Progenitor cell of endocrine pancreas (in vitro differentiated cells): ENCODE results near the gene RNU6-9. TPM values are rescaled to one million over a fixed set of nuclear protein-coding genes. Genes with fewer than 3 reads are reported as not detected.
A peak's percentile ranks its signal among the peaks of the same experiment; 100 is the strongest.

Source experiments
- DNase-seq: peaks from one replicate; pipeline ENCODE4 v3.0.0; 2021; ENCODE audit warnings: low spot score; ENCODE audit not compliant: unreplicated experiment
- H3K27ac Mint-ChIP-seq: 2 replicates; pipeline ENCODE4 v1.8.0; 2021; ENCODE audit warnings: mild to moderate bottlenecking, moderate library complexity, mixed read lengths
- H3K27me3 Mint-ChIP-seq: 2 replicates; pipeline ENCODE4 v1.8.0; 2021; ENCODE audit warnings: mixed read lengths
- H3K36me3 Mint-ChIP-seq: 2 replicates; pipeline ENCODE4 v1.8.0; 2022; ENCODE audit warnings: mixed read lengths; ENCODE audit not compliant: insufficient read depth
- H3K4me1 Mint-ChIP-seq: 2 replicates; pipeline ENCODE4 v1.8.0; 2021; ENCODE audit warnings: low read depth, mixed read lengths
- H3K4me3 Mint-ChIP-seq: 2 replicates; pipeline ENCODE4 v1.8.0; 2021; ENCODE audit warnings: low read depth, mild to moderate bottlenecking, moderate library complexity, mixed read lengths
- H3K9me3 Mint-ChIP-seq: 2 replicates; pipeline ENCODE4 v1.8.0; 2021; ENCODE audit warnings: low read depth, mixed read lengths
- total RNA-seq: library from RNA; stranded (reverse); gene quantifications from 2 replicates; pipeline ENCODE4 v1.2.1, GENCODE V29; 2021
- TF ChIP-seq, protein P1 (sequence below): fragments of 200-600 bp; sonication (generic); IDR thresholded peaks from one replicate; pipeline ENCODE4 v1.5.0; 2021; ENCODE audit warnings: antibody characterized with exemption, mild to moderate bottlenecking; ENCODE audit not compliant: unreplicated experiment

RNU6-9 gene
- total RNA-seq, 1 donor from 2014 or later = not detected

DNA sequence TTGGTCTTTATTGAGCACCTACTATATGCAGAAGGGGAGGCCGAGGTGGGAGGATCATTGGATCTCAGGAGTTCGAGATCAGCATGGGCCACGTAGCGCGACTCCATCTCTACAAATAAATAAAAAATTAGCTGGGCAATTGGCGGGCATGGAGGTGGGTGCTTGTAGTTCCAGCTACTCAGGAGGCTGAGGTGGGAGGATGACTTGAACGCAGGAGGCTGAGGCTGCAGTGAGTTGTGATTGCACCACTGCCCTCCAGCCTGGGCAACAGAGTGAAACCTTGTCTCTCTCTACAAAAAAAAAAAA is 30.0 kb upstream of the RNU6-9 start:
- Mint-ChIP-seq H3K27ac (peak overlapping the region; percentile 73), H3K36me3 (peaks cover 8% of the 10 kb centered on the region), H3K4me3 (no peak overlapping the region), H3K4me1 (no peaks in the 10 kb centered on the region), H3K27me3 (peaks cover 21% of the 10 kb centered on the region), H3K9me3 (no peaks in the 10 kb centered on the region)
- TF ChIP-seq, protein P1, sequence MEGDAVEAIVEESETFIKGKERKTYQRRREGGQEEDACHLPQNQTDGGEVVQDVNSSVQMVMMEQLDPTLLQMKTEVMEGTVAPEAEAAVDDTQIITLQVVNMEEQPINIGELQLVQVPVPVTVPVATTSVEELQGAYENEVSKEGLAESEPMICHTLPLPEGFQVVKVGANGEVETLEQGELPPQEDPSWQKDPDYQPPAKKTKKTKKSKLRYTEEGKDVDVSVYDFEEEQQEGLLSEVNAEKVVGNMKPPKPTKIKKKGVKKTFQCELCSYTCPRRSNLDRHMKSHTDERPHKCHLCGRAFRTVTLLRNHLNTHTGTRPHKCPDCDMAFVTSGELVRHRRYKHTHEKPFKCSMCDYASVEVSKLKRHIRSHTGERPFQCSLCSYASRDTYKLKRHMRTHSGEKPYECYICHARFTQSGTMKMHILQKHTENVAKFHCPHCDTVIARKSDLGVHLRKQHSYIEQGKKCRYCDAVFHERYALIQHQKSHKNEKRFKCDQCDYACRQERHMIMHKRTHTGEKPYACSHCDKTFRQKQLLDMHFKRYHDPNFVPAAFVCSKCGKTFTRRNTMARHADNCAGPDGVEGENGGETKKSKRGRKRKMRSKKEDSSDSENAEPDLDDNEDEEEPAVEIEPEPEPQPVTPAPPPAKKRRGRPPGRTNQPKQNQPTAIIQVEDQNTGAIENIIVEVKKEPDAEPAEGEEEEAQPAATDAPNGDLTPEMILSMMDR = no peak
- no peak for DNase-seq

DNA sequence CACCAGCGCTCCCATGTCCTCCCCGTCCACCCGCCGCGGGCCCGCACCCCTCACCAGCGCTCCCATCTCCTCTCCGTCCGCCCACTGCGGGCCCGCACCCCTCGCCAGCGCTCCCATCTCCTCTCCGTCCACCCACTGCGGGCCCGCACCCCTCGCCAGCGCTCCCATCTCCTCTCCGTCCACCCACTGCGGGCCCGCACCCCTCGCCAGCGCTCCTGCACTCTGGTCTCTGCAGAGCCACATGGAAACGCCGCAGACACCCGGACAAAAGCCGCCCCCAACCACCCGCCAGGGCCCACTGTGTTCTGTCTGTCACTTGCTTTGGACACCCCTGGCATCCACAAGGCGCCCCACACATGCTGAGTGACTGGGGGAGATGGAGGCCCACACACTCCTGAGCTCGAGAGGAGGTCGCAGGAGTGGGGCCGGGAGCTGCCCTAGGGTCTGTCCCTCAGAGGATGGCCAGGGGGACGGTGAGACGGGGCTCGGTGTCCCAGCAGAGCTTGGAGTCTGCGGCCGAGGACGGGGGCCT is 26.4 kb upstream of the RNU6-9 start:
- H3K9me3 Mint-ChIP-seq = no peaks in the 10 kb centered on the region

DNA sequence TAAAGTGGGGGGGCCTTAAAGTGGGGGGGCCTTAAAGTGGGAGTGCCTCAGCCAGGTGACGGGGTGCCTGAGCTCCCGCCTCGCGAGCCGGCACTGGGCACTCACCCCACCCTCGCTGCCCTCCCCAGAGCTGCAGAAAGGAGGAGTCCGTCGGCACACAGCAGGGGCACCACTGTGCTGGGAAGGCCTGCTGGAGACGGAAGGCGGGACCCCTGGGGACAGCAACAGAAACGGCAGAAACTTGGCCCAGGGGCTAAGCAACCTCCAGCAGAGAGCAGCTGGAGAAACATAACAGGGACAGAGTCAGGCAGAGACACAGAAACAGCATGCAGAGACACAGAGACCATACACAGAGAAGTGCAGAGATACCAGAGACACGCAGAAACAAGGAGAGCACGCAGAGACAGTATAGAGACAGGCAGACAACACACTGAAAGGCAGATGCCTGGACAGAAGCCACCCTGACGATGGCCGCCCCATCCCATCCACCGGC is 25.9 kb upstream of the RNU6-9 start:
- Mint-ChIP-seq H3K36me3 (peaks cover 18% of the 10 kb centered on the region), H3K4me1 (peaks cover 1% of the 10 kb centered on the region), H3K27ac (no peak overlapping the region), H3K9me3 (no peaks in the 10 kb centered on the region), H3K27me3 (peaks cover 11% of the 10 kb centered on the region), H3K4me3 (no peak overlapping the region)
- TF ChIP-seq, protein P1 = no peak
- no peak for DNase-seq

More for the DNA sequence above, 26.4 kb upstream of the RNU6-9 start:
- H3K4me1 Mint-ChIP-seq = peaks cover 1% of the 10 kb centered on the region
- TF ChIP-seq, protein P1 = no peak
- H3K27ac Mint-ChIP-seq = no peak overlapping the region
- H3K27me3 Mint-ChIP-seq = peaks cover 11% of the 10 kb centered on the region
- DNase-seq = no peak
- H3K4me3 Mint-ChIP-seq = no peak overlapping the region
- H3K36me3 Mint-ChIP-seq = peaks cover 18% of the 10 kb centered on the region

DNA sequence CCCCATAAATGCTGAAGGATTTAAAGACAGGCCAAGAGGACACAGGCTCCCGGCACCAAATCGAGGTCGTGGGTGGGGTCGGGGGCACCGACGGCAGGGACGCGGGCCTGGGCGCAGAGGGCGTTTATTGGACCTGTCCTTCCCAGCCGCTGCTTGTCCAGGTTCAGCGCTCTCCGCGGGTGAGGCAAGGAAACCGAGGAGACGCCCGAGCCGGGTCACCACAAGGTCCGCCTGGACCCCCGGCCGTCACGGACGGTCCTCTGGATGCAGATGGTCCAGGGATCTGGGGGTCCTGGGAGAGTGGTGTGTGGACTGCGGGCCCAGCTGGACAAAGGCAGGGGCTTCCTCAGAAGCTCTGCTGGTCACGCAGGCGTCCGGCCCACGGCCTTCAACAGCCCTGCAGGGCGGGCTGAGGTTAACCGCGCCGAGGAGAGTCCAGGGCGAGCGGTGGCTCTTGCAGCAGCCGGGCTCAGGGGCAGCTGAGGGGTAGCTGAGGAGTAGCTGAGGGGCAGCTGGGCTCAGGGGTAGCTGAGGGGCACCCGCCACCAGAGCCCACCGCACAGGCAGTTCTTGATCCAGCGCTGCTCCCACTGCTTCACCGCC is 25.3 kb upstream of the RNU6-9 start:
- TF ChIP-seq, protein P1 = no peak
- no peaks in the 10 kb centered on the region for H3K9me3 Mint-ChIP-seq
- H3K4me1 Mint-ChIP-seq = peaks cover 1% of the 10 kb centered on the region
- no peak overlapping the region for H3K27ac Mint-ChIP-seq
- no peak for DNase-seq
- no peak overlapping the region for H3K4me3 Mint-ChIP-seq
- H3K36me3 Mint-ChIP-seq = peaks cover 18% of the 10 kb centered on the region
- H3K27me3 Mint-ChIP-seq = peaks cover 5% of the 10 kb centered on the region

DNA sequence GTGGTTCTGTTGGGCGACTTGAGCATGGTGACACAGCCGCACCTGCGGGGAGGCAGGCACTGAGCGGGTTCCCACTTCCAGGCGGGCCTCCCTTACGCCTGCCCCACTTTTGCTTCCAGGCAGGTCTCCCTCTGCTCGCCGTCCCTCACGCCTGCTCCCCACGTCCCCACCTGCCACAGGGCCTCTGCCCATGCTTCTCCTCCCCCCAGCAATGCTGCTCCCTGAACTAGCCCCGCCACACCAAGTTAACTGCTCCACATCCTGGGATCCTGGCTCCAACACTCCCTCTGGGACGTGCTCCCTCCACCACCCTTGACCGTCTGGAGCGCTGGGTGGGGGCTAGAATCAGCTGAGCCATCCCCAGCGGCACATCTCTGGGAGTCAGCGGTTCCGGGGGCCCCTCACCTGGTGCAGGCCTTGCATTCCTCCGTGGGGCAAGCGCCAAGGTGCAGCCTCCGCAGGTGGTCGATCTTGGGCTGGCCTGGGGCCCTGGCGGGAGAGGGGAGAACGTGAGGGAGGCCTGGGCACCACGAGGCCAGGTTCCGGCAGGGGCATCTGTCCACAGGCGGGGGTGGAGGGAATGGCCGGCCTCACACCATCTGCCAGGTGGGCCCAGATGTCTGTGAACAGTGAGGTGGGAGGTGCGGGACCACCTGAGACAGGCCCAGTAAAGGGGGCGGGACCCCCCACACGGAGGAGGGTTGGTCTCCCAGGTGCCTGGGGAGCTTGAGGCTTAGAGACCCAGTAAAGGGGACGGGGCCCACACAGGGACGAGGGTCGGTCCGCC is 24.6 kb upstream of the RNU6-9 start:
- Mint-ChIP-seq H3K4me3 (no peak overlapping the region), H3K27me3 (peaks cover 2% of the 10 kb centered on the region), H3K36me3 (peaks cover 18% of the 10 kb centered on the region), H3K9me3 (no peaks in the 10 kb centered on the region), H3K27ac (no peak overlapping the region), H3K4me1 (peaks cover 1% of the 10 kb centered on the region)
- TF ChIP-seq, protein P1 = no peak
- no peak for DNase-seq
